ENCODE results near the gene DCN.

The DCN gene

GRCh38 chr12:91186156-91186555 lies 3.5 kb upstream of the DCN start:
- DNase-seq (ENCODE audit: low spot score) = no peak

GRCh38 chr12:91185421-91185820 lies 2.8 kb upstream of the DCN start:
- DNase-seq (ENCODE audit: low spot score) = no peak

- no peak for DNase-seq (ENCODE audit: low spot score)
Observed at GRCh38 chr12:91183551-91183950, 934 bp upstream of the DCN start.

GRCh38 chr12:91180582-91181395 lies 1.8 kb downstream of the DCN start:
- no peak for DNase-seq (ENCODE audit: low spot score)

- DNase-seq (ENCODE audit: low spot score) = no peak
Observed at GRCh38 chr12:91179966-91180561, 2.6 kb downstream of the DCN start.

- DNase-seq (ENCODE audit: low spot score) = no peak
Observed at GRCh38 chr12:91179315-91179714, 3.3 kb downstream of the DCN start.

GRCh38 chr12:91178781-91179180 lies 3.8 kb downstream of the DCN start:
- DNase-seq (ENCODE audit: low spot score) = no peak

- DNase-seq (ENCODE audit: low spot score) = no peak
Observed at GRCh38 chr12:91178139-91178561, 4.5 kb downstream of the DCN start.

- no peak for DNase-seq (ENCODE audit: low spot score)
Observed at GRCh38 chr12:91177381-91177780, 5.2 kb downstream of the DCN start.

GRCh38 chr12:91176915-91177314 lies 5.7 kb downstream of the DCN start:
- no peak for DNase-seq (ENCODE audit: low spot score)

- no peak for DNase-seq (ENCODE audit: low spot score)
Observed at GRCh38 chr12:91176358-91176757, 6.3 kb downstream of the DCN start.

- no peak for DNase-seq (ENCODE audit: low spot score)
Observed at GRCh38 chr12:91173124-91173523, 9.5 kb downstream of the DCN start.

GRCh38 chr12:91172096-91172495 lies 10.5 kb downstream of the DCN start:
- DNase-seq (ENCODE audit: low spot score) = no peak

GRCh38 chr12:91171476-91171875 lies 11.1 kb downstream of the DCN start:
- no peak for DNase-seq (ENCODE audit: low spot score)

GRCh38 chr12:91163116-91163515 lies 19.5 kb downstream of the DCN start:
- no peak for DNase-seq (ENCODE audit: low spot score)

- no peak for DNase-seq (ENCODE audit: low spot score)
Observed at GRCh38 chr12:91161009-91161408, 21.6 kb downstream of the DCN start.

- no peak for DNase-seq (ENCODE audit: low spot score)
Observed at GRCh38 chr12:91155990-91156389, 26.6 kb downstream of the DCN start.

GRCh38 chr12:91154131-91154530 lies 28.5 kb downstream of the DCN start:
- DNase-seq (ENCODE audit: low spot score) = no peak

- DNase-seq (ENCODE audit: low spot score) = no peak
Observed at GRCh38 chr12:91144053-91144452, 38.6 kb downstream of the DCN start.

- no peak for DNase-seq (ENCODE audit: low spot score)
Observed at GRCh38 chr12:91143206-91143605, 39.4 kb downstream of the DCN start.

- DNase-seq (ENCODE audit: low spot score) = no peak
Observed at GRCh38 chr12:91142221-91142631, 40.4 kb downstream of the DCN start.

GRCh38 chr12:91140026-91140931 lies 42.3 kb downstream of the DCN start:
- DNase-seq (ENCODE audit: low spot score) = no peak

GRCh38 chr12:91139286-91139685 lies 43.3 kb downstream of the DCN start:
- DNase-seq (ENCODE audit: low spot score) = no peak

Data from hematopoietic multipotent progenitor cell treated with erythropoietin and hydrocortisone succinate and interleukin-3 and kit ligand, for 17 days (in vitro differentiated cells).